Activated naive CD8-positive, alpha-beta T cell treated with anti-CD3 and anti-CD28 coated beads, Interleukin-2, amount 50 U/mL, for 24 hours (primary cell): ENCODE results near the gene KCTD10.
"Not testable (repeated sequence)": the region's sequence is repeated elsewhere in the genome, so short reads cannot be mapped to it uniquely, and the experiment has no call there.

ENCODE experiments used
- ATAC-seq: fragments of 150-1000 bp; cut with Tn5 transposase; one replicate; pipeline ENCODE4 v1.10.0; 2021
- DNase-seq: peaks from one replicate; pipeline ENCODE4 v3.0.0; 2021
- H3K27ac Mint-ChIP-seq: one replicate; pipeline ENCODE4 v1.8.0; 2021; ENCODE audit warnings: mild to moderate bottlenecking, mixed read lengths
- H3K27me3 Mint-ChIP-seq: one replicate; pipeline ENCODE4 v1.8.0; 2021; ENCODE audit warnings: mixed read lengths
- H3K36me3 Mint-ChIP-seq: one replicate; pipeline ENCODE4 v1.8.0; 2021; ENCODE audit warnings: low read depth, mixed read lengths
- H3K4me1 Mint-ChIP-seq: one replicate; pipeline ENCODE4 v1.8.0; 2021; ENCODE audit warnings: mixed read lengths
- H3K4me3 Mint-ChIP-seq: one replicate; pipeline ENCODE4 v1.8.0; 2021; ENCODE audit warnings: mild to moderate bottlenecking, moderate library complexity, mixed read lengths
- H3K9me3 Mint-ChIP-seq: one replicate; pipeline ENCODE4 v1.8.0; 2021; ENCODE audit warnings: mixed read lengths

KCTD10 gene

DNA sequence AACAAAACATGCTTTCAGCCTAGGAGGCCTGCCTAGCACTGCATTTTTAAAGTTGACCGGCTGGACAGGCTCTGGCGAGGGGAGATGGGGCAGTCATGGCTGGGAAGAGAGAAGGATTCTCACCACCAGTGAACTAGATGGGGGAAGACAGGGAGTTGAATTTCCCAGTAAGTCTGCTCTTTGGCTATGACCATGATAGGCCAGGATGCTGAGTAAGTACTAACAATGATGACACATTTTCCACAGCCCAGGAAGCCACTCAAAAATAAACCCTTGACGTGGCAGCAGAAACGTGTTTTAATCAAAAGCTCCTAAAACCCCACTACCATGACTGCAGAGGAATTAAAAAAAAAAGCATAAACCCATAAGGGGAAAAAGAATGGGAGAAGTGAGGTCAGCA lies 19.0 kb downstream of the KCTD10 start:
- DNase-seq (no peak), ATAC-seq (peak; percentile 26)
- Mint-ChIP-seq H3K27ac (peak overlapping the region; percentile 85), H3K4me3 (no peak overlapping the region), H3K4me1 (peaks cover 26% of the 10 kb centered on the region), H3K27me3 (no peaks in the 10 kb centered on the region), H3K36me3 (peaks cover 27% of the 10 kb centered on the region), H3K9me3 (no peaks in the 10 kb centered on the region)

GRCh38 chr12:109455706-109456105 lies 21.4 kb downstream of the KCTD10 start:
- no peak overlapping the region for H3K27ac Mint-ChIP-seq
- peaks cover 12% of the 10 kb centered on the region for H3K4me1 Mint-ChIP-seq
- no peaks in the 10 kb centered on the region for H3K9me3 Mint-ChIP-seq
- peaks cover 30% of the 10 kb centered on the region for H3K36me3 Mint-ChIP-seq
- no peak for ATAC-seq
- DNase-seq: no peak
- no peaks in the 10 kb centered on the region for H3K27me3 Mint-ChIP-seq
- no peak overlapping the region for H3K4me3 Mint-ChIP-seq

- no peak overlapping the region for H3K4me3 Mint-ChIP-seq
- H3K36me3 Mint-ChIP-seq: peaks cover 31% of the 10 kb centered on the region
- ATAC-seq (no peak), DNase-seq (no peak)
- H3K4me1 Mint-ChIP-seq: no peaks in the 10 kb centered on the region
- H3K9me3 Mint-ChIP-seq: no peaks in the 10 kb centered on the region
- H3K27ac Mint-ChIP-seq: no peak overlapping the region
- H3K27me3 Mint-ChIP-seq: no peaks in the 10 kb centered on the region
Measured at GRCh38 chr12:109452489-109452888, 24.6 kb downstream of the KCTD10 start.

GRCh38 chr12:109451400-109451799 lies 25.7 kb downstream of the KCTD10 start:
- ATAC-seq (no peak), DNase-seq (no peak)
- H3K4me3 Mint-ChIP-seq: no peak overlapping the region
- no peaks in the 10 kb centered on the region for H3K4me1 Mint-ChIP-seq
- H3K36me3 Mint-ChIP-seq: peaks cover 23% of the 10 kb centered on the region
- no peaks in the 10 kb centered on the region for H3K27me3 Mint-ChIP-seq
- no peak overlapping the region for H3K27ac Mint-ChIP-seq
- no peaks in the 10 kb centered on the region for H3K9me3 Mint-ChIP-seq

DNA sequence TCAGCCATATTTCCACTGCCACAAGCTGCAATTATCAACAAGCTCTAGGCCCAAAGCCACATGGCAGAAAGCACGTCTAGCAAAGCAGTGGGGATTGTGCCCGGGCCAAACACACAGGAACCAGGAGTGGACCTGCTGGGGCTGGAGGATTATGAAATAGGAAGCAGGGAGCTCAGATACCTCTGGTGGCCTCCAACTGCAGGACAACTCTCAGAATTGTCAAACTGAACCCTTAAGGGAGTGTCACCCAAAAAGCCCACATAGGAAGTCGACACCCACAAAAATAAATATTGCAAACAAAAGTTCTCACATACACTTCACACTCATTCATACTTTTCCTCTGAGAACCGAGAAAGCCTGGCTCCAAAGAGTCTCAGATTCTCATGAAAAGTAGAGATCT lies 26.1 kb downstream of the KCTD10 start:
- no peak overlapping the region for H3K27ac Mint-ChIP-seq
- H3K4me3 Mint-ChIP-seq: no peak overlapping the region
- DNase-seq: no peak
- no peaks in the 10 kb centered on the region for H3K4me1 Mint-ChIP-seq
- no peak for ATAC-seq
- peaks cover 20% of the 10 kb centered on the region for H3K36me3 Mint-ChIP-seq
- H3K27me3 Mint-ChIP-seq: no peaks in the 10 kb centered on the region
- no peaks in the 10 kb centered on the region for H3K9me3 Mint-ChIP-seq

DNA sequence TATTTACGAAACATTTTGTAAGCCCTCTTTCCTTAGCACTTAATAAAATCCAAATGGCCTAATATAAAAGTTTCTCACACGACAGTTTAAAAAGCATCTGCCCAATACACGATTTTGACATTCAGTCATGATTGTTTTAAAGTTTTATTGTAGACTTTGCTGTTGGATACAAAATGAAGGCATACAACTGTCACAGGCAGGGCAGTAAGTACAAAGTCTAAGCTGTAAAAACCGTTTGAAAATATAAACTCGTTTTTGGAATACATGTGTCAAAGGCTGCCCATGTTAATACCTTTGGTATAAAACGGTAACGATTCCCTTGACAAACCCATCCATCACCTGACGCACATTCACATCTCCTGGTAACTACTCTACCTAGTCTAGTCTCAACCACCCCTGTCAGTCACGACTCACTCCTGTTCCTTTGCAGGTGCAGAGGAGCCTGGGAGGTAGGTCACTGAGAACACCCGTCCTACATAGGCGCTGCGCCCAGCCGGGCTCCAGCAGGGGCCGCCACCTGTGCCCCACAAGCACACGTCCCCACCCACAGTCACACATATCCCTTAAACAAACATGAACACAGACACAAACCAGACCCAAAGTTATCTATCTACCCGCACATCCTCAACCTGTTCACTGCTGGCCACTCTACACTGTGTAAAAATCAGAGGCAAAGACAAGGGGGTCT lies 27.1 kb downstream of the KCTD10 start:
- H3K27me3 Mint-ChIP-seq: no peaks in the 10 kb centered on the region
- no peaks in the 10 kb centered on the region for H3K4me1 Mint-ChIP-seq
- H3K4me3 Mint-ChIP-seq: no peak overlapping the region
- no peak overlapping the region for H3K27ac Mint-ChIP-seq
- DNase-seq (no peak), ATAC-seq (no peak)
- H3K36me3 Mint-ChIP-seq: peaks cover 16% of the 10 kb centered on the region
- H3K9me3 Mint-ChIP-seq: no peaks in the 10 kb centered on the region

- no peaks in the 10 kb centered on the region for H3K9me3 Mint-ChIP-seq
- H3K27me3 Mint-ChIP-seq: no peaks in the 10 kb centered on the region
- H3K27ac Mint-ChIP-seq: no peak overlapping the region
- H3K36me3 Mint-ChIP-seq: peaks cover 10% of the 10 kb centered on the region
- ATAC-seq (no peak), DNase-seq (no peak)
- no peak overlapping the region for H3K4me3 Mint-ChIP-seq
- H3K4me1 Mint-ChIP-seq: no peaks in the 10 kb centered on the region
Measured at GRCh38 chr12:109448707-109449390, 28.3 kb downstream of the KCTD10 start.

DNA sequence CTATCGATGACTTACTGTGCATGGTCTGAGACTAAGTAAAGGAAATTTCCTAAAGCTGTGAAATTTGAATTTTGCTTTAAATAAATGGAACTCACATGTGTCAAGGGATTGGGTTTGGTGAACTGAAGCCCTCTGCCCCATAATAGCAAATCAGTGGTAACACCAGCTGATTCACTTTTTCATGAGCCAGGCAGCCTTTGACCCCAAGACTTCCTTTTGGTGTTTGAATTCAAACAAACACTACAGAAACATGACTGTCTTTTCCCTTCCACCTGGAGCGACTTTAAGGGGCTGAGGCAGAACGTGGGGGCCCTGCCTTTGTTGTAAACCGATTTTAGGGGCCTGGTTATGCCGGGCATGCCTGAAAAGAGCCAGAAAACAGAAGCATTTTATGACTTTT lies 28.8 kb downstream of the KCTD10 start:
- Mint-ChIP-seq H3K36me3 (peaks cover 10% of the 10 kb centered on the region), H3K4me3 (no peak overlapping the region), H3K4me1 (no peaks in the 10 kb centered on the region), H3K27me3 (no peaks in the 10 kb centered on the region), H3K27ac (no peak overlapping the region), H3K9me3 (no peaks in the 10 kb centered on the region)
- ATAC-seq (no peak), DNase-seq (no peak)

- H3K36me3 Mint-ChIP-seq: peaks cover 9% of the 10 kb centered on the region
- H3K27ac Mint-ChIP-seq: no peak overlapping the region
- ATAC-seq: no peak
- no peaks in the 10 kb centered on the region for H3K4me1 Mint-ChIP-seq
- H3K9me3 Mint-ChIP-seq: no peaks in the 10 kb centered on the region
- H3K4me3 Mint-ChIP-seq: no peak overlapping the region
- DNase-seq: no peak
- H3K27me3 Mint-ChIP-seq: no peaks in the 10 kb centered on the region
Measured at GRCh38 chr12:109447482-109447881, 29.6 kb downstream of the KCTD10 start.

DNA sequence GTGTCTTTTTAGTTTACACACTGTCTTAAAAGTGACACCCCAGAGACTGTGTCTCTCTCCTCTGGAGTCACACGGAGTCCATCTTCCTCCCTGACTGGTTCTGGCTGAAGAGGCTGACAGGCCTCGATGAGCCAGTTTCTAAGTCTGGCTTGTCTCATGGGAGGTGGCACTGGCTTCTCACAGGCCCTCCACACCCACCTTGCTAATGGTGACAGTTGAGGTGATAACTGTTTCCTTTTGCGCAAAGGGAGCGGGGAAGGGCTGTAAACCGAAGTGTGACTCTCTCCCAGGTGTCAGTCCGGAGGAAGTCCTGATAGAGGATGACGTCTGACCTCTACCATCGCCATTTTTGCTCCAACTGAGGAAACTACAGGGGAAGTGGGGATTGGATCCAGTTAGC lies 30.2 kb downstream of the KCTD10 start:
- H3K9me3 Mint-ChIP-seq: no peaks in the 10 kb centered on the region
- peaks cover 7% of the 10 kb centered on the region for H3K36me3 Mint-ChIP-seq
- DNase-seq (no peak), ATAC-seq (no peak)
- H3K27ac Mint-ChIP-seq: no peak overlapping the region
- no peaks in the 10 kb centered on the region for H3K27me3 Mint-ChIP-seq
- H3K4me3 Mint-ChIP-seq: no peak overlapping the region
- no peaks in the 10 kb centered on the region for H3K4me1 Mint-ChIP-seq

DNA sequence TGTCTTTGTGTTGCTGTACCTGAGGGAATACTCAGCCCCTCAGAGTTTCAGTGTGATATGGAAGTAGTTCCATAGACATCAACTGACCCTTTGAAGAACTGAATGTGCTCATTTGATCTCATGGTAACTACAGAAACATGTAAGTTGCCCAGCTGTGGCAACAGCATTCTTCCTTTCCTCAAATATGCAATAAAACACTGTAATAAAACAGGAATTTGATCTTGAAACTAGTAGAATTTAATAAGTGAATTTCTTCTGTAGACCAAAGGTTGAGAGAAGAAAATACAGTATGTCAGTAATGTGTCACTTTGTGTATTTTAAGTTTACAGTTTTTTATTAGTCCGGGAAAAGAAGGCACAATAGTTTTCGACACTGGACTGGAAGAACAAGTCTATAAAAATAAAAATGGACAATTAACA lies 31.9 kb downstream of the KCTD10 start:
- ATAC-seq (no peak), DNase-seq (no peak)
- Mint-ChIP-seq H3K4me1 (no peaks in the 10 kb centered on the region), H3K27me3 (no peaks in the 10 kb centered on the region), H3K9me3 (no peaks in the 10 kb centered on the region), H3K27ac (no peak overlapping the region), H3K4me3 (no peak overlapping the region), H3K36me3 (peaks cover 7% of the 10 kb centered on the region)

DNA sequence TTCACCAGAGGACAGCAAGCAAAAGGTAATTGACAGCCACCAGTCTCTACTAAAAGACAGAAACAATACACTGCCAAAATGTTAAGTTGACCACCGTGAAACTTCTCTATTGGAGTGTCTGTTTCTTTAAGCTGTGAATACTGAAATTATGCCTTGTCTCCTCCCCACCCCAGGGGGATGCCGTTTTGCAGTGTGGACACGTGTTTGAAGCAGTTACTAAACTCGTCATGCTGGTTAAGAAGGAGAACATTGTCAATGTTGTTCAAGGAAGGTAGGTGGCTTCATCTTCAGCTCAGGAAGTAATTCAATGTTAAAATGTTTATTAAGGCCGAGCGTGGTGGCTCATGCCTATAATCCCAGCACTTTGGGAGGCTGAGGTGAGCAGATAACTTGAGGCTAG lies 32.8 kb downstream of the KCTD10 start:
- DNase-seq (no peak), ATAC-seq (no peak)
- Mint-ChIP-seq H3K27ac (no peak overlapping the region), H3K9me3 (no peaks in the 10 kb centered on the region), H3K4me1 (no peaks in the 10 kb centered on the region), H3K27me3 (no peaks in the 10 kb centered on the region), H3K4me3 (no peak overlapping the region), H3K36me3 (peaks cover 7% of the 10 kb centered on the region)

- DNase-seq (no peak), ATAC-seq (no peak)
- Mint-ChIP-seq H3K4me3 (no peak overlapping the region), H3K27me3 (no peaks in the 10 kb centered on the region), H3K36me3 (peaks cover 3% of the 10 kb centered on the region), H3K4me1 (no peaks in the 10 kb centered on the region), H3K27ac (no peak overlapping the region), H3K9me3 (no peaks in the 10 kb centered on the region)
Measured at GRCh38 chr12:109443794-109444193, 33.3 kb downstream of the KCTD10 start.

- DNase-seq (no peak), ATAC-seq (no peak)
- Mint-ChIP-seq H3K4me3 (no peak overlapping the region), H3K36me3 (peaks cover 3% of the 10 kb centered on the region), H3K4me1 (no peaks in the 10 kb centered on the region), H3K27me3 (no peaks in the 10 kb centered on the region), H3K27ac (no peak overlapping the region), H3K9me3 (no peaks in the 10 kb centered on the region)
Measured at GRCh38 chr12:109440851-109441490, 36.1 kb downstream of the KCTD10 start.

- DNase-seq, H3K9me3 Mint-ChIP-seq, H3K4me3 Mint-ChIP-seq, H3K27ac Mint-ChIP-seq, H3K4me1 Mint-ChIP-seq, H3K27me3 Mint-ChIP-seq, H3K36me3 Mint-ChIP-seq, ATAC-seq: not testable (repeated sequence)
Measured at GRCh38 chr12:109439951-109440350, 37.1 kb downstream of the KCTD10 start.
